Ascending aorta (tissue), 2 donors: ENCODE measurements around the gene PDE8B. TPM values are rescaled to one million over a fixed set of nuclear protein-coding genes. Genes with fewer than 3 reads are reported as not detected.

ENCODE experiments used
- DNase-seq, 2 donors: peaks; one replicate each; pipeline ENCODE4 v3.0.0-alpha.2; 2019; ENCODE audit warnings: low spot score in 2 of 2
- H3K27ac ChIP-seq, 2 donors: fragments of 200-600 bp; sonication (generic); one replicate each; pipeline ENCODE4 v1.5.1; 2016 to 2017; ENCODE audit warnings: mild to moderate bottlenecking in 1 of 2
- H3K27me3 ChIP-seq: fragments of 200-600 bp; sonication (generic); one replicate; pipeline ENCODE4 v1.5.1; 2017
- H3K36me3 ChIP-seq, 2 donors: fragments of 200-600 bp; sonication (generic); one replicate each; pipeline ENCODE4 v1.5.1; 2016
- H3K4me1 ChIP-seq, 2 donors: fragments of 200-600 bp; sonication (generic); one replicate each; pipeline ENCODE4 v1.5.1; 2016 to 2017; ENCODE audit warnings: mild to moderate bottlenecking in 1 of 2
- H3K4me3 ChIP-seq, 2 donors: fragments of 200-600 bp; sonication (generic); one replicate each; pipeline ENCODE4 v1.5.1; 2016 to 2017; ENCODE audit warnings: mild to moderate bottlenecking in 1 of 2
- H3K9me3 ChIP-seq, 2 donors: fragments of 200-600 bp; sonication (generic); one replicate each; pipeline ENCODE4 v1.5.1; 2016
- CTCF ChIP-seq, 3 experiments: fragments of 200-600 bp in 2 of 3; fragments of 450-650 bp in 1 of 3; sonication (generic) in 2 of 3; IDR thresholded peaks; one replicate each; pipeline ENCODE4 v1.5.1; 2016 to 2019; ENCODE audit warnings: antibody characterized with exemption in 3 of 3, mild to moderate bottlenecking in 1 of 3, moderate library complexity in 1 of 3
- intact Hi-C: fragments of 100-400 bp; cut with DNase I; formaldehyde crosslinking; loops from one replicate; pipeline ENCODE4 v1.15.1; 2023
- total RNA-seq: library from RNA; depleted of rRNA; stranded (reverse); fragments of >200 nt; gene quantifications from one replicate; pipeline ENCODE4 v1.1.0, GENCODE V29; 2016

The PDE8B gene
- total RNA-seq, 1 donor from 2014 or later = 28.1 TPM

- no peak overlapping the region for H3K4me3 ChIP-seq
- H3K4me1 ChIP-seq = no peaks in the 10 kb centered on the region
- DNase-seq = no peak
- intact Hi-C loops = loop anchor here (1.0 to 5.0 kb wide), 4 partner anchors 55 to 350 kb away; partner anchors contain the start of genes WDR41 and ZBED3
- H3K36me3 ChIP-seq = peaks cover 21 to 48% of the 10 kb centered on the region in 2 donors
- TF ChIP-seq CTCF (IDR thresholded peaks at IDR 0.05) = peak in 2 of 3 experiments; percentile 32 to 57
- no peaks in the 10 kb centered on the region for H3K9me3 ChIP-seq
- no peak overlapping the region for H3K27ac ChIP-seq
- no peaks in the 10 kb centered on the region for H3K27me3 ChIP-seq
Observed at GRCh38 chr5:77437194-77437593, 226.7 kb downstream of the PDE8B start.

- DNase-seq = no peak
- H3K27me3 ChIP-seq = no peaks in the 10 kb centered on the region
- no peak overlapping the region for H3K4me3 ChIP-seq
- H3K4me1 ChIP-seq = no peaks in the 10 kb centered on the region
- no peak overlapping the region for H3K27ac ChIP-seq
- H3K36me3 ChIP-seq = peaks cover 13 to 39% of the 10 kb centered on the region in 2 donors
- intact Hi-C loops = loop anchor here (5.0 kb wide), 3 partner anchors 54 to 351 kb away; partner anchors contain the start of genes WDR41 and ZBED3
- TF ChIP-seq CTCF (IDR thresholded peaks at IDR 0.05) = no peak
- H3K9me3 ChIP-seq = no peaks in the 10 kb centered on the region
Observed at GRCh38 chr5:77438071-77438470, 227.6 kb downstream of the PDE8B start.

GRCh38 chr5:77443670-77444069 lies 233.2 kb downstream of the PDE8B start:
- intact Hi-C loops = no loop called here
- peaks cover 7 to 48% of the 10 kb centered on the region in 2 donors for H3K36me3 ChIP-seq
- H3K9me3 ChIP-seq = no peaks in the 10 kb centered on the region
- TF ChIP-seq CTCF (IDR thresholded peaks at IDR 0.05) = no peak
- no peaks in the 10 kb centered on the region for H3K4me1 ChIP-seq
- H3K4me3 ChIP-seq = no peak overlapping the region
- DNase-seq = no peak
- H3K27ac ChIP-seq = no peak overlapping the region
- H3K27me3 ChIP-seq = no peaks in the 10 kb centered on the region

GRCh38 chr5:77444356-77444755 lies 233.9 kb downstream of the PDE8B start:
- Histone ChIP-seq H3K27me3 (no peaks in the 10 kb centered on the region), H3K9me3 (no peaks in the 10 kb centered on the region), H3K4me3 (no peak overlapping the region), H3K36me3 (peaks cover 7 to 52% of the 10 kb centered on the region in 2 donors), H3K27ac (no peak overlapping the region), H3K4me1 (no peaks in the 10 kb centered on the region)
- no peak for TF ChIP-seq CTCF (IDR thresholded peaks at IDR 0.05)
- intact Hi-C loops = no loop called here
- no peak for DNase-seq

- DNase-seq = no peak
- Histone ChIP-seq H3K27ac (no peak overlapping the region), H3K9me3 (no peaks in the 10 kb centered on the region), H3K27me3 (no peaks in the 10 kb centered on the region), H3K36me3 (peaks cover 7 to 48% of the 10 kb centered on the region in 2 donors), H3K4me3 (no peak overlapping the region), H3K4me1 (peaks cover 0 to 13% of the 10 kb centered on the region in 2 donors)
- intact Hi-C loops = no loop called here
- TF ChIP-seq CTCF (IDR thresholded peaks at IDR 0.05) = no peak
Observed at GRCh38 chr5:77448831-77449230, 238.4 kb downstream of the PDE8B start.

GRCh38 chr5:77449277-77449676 lies 238.8 kb downstream of the PDE8B start:
- Histone ChIP-seq H3K9me3 (no peaks in the 10 kb centered on the region), H3K27me3 (no peaks in the 10 kb centered on the region), H3K4me3 (no peak overlapping the region), H3K36me3 (peaks cover 11 to 45% of the 10 kb centered on the region in 2 donors), H3K27ac (peak overlapping the region in 1 of 2 donors; percentile 22), H3K4me1 (peaks cover 0 to 13% of the 10 kb centered on the region in 2 donors)
- no peak for TF ChIP-seq CTCF (IDR thresholded peaks at IDR 0.05)
- DNase-seq = no peak
- intact Hi-C loops = no loop called here
